HUES64 (cell line): ENCODE data around the gene PRPF19.

Source experiments
- H3K27ac ChIP-seq: 2 replicates; pipeline ENCODE4 v1.7.0; 2013; ENCODE audit warnings: low read depth, low read length, inconsistent platforms
- H3K27me3 ChIP-seq: 2 replicates; pipeline ENCODE4 v1.6.1; 2013; ENCODE audit warnings: mild to moderate bottlenecking, low read length; ENCODE audit not compliant: insufficient read depth
- H3K36me3 ChIP-seq: 2 replicates; pipeline ENCODE4 v1.6.1; 2013; ENCODE audit warnings: mild to moderate bottlenecking, low read length; ENCODE audit not compliant: insufficient read depth
- H3K4me1 ChIP-seq: 2 replicates; pipeline ENCODE4 v1.6.1; 2013; ENCODE audit warnings: mild to moderate bottlenecking, low read length, moderate library complexity; ENCODE audit not compliant: insufficient read depth
- H3K4me3 ChIP-seq: 2 replicates; pipeline ENCODE4 v1.5.1; 2013; ENCODE audit warnings: mild to moderate bottlenecking, low read length, moderate library complexity
- H3K9ac ChIP-seq: 2 replicates; pipeline ENCODE4 v1.6.1; 2013; ENCODE audit warnings: mild to moderate bottlenecking, low read depth, low read length
- H3K9me3 ChIP-seq: 2 replicates; pipeline ENCODE4 v1.6.1; 2013; ENCODE audit warnings: low read depth, low read length; ENCODE audit not compliant: insufficient read depth
- WGBS: fragments of 150-250, 120-280 bp; methylation state at CpG from one replicate; pipeline ENCODE4 v1.1.7; 2013; ENCODE audit warnings: missing lambda C conversion rate; 5-methylcytosine and 5-hydroxymethylcytosine counted together

PRPF19 gene

GRCh38 chr11:60928563-60929001, 22.2 kb upstream of the PRPF19 start:
- Histone ChIP-seq H3K36me3 (peaks cover 63% of the 10 kb centered on the region), H3K9me3 (no peaks in the 10 kb centered on the region), H3K27me3 (peaks cover 4% of the 10 kb centered on the region; the same call in 1 of the 2 replicates), H3K4me3 (no peak overlapping the region), H3K27ac (no peak overlapping the region), H3K4me1 (peaks cover 12% of the 10 kb centered on the region), H3K9ac (no peak overlapping the region)
- WGBS, result 95% methylated on average over 20 of the region's 20 CpGs

GRCh38 chr11:60927600-60927999, 21.2 kb upstream of the PRPF19 start:
- Histone ChIP-seq H3K27ac (no peak overlapping the region), H3K27me3 (peaks cover 4% of the 10 kb centered on the region; the same call in 1 of the 2 replicates), H3K4me1 (peaks cover 10% of the 10 kb centered on the region), H3K36me3 (peaks cover 61% of the 10 kb centered on the region), H3K4me3 (no peak overlapping the region), H3K9ac (no peak overlapping the region), H3K9me3 (no peaks in the 10 kb centered on the region)
- 92% methylated on average over 16 of the region's 16 CpGs for WGBS

- 92% methylated on average over 8 of the region's 8 CpGs for WGBS
- Histone ChIP-seq H3K9ac (no peak overlapping the region), H3K27ac (no peak overlapping the region), H3K36me3 (peaks cover 59% of the 10 kb centered on the region), H3K9me3 (no peaks in the 10 kb centered on the region), H3K4me1 (peaks cover 6% of the 10 kb centered on the region), H3K27me3 (peaks cover 4% of the 10 kb centered on the region; the same call in 1 of the 2 replicates), H3K4me3 (no peak overlapping the region)
Measured at GRCh38 chr11:60927061-60927592, 20.7 kb upstream of the PRPF19 start.

- 0 out of 2 replicates have a peak overlapping the region, but pooled peaks have one; percentile 86 for H3K4me3 ChIP-seq
Measured at GRCh38 chr11:60926500-60926899, 20.1 kb upstream of the PRPF19 start.

GRCh38 chr11:60925868-60926267, 19.5 kb upstream of the PRPF19 start:
- no peak overlapping the region for H3K9ac ChIP-seq
- no peak overlapping the region for H3K27ac ChIP-seq
- H3K36me3 ChIP-seq, result peaks cover 55% of the 10 kb centered on the region
- H3K4me3 ChIP-seq, result peak overlapping the region; percentile 86
- 63% methylated on average over 6 of the region's 6 CpGs for WGBS
- no peaks in the 10 kb centered on the region for H3K9me3 ChIP-seq
- peaks cover 6% of the 10 kb centered on the region for H3K4me1 ChIP-seq
- peaks cover 4% of the 10 kb centered on the region; the same call in 1 of the 2 replicates for H3K27me3 ChIP-seq

More at GRCh38 chr11:60926500-60926899, 20.1 kb upstream of the PRPF19 start:
- Histone ChIP-seq H3K9me3 (no peaks in the 10 kb centered on the region), H3K27me3 (peaks cover 4% of the 10 kb centered on the region; the same call in 1 of the 2 replicates), H3K9ac (no peak overlapping the region), H3K27ac (no peak overlapping the region), H3K36me3 (peaks cover 56% of the 10 kb centered on the region), H3K4me1 (peaks cover 6% of the 10 kb centered on the region)
- WGBS, result 91% methylated on average over 8 of the region's 8 CpGs

GRCh38 chr11:60924906-60925853, 18.8 kb upstream of the PRPF19 start:
- 1% methylated on average over 33 of the region's 35 CpGs for WGBS
- H3K4me3 ChIP-seq, result peak overlapping the region; percentile 86
- no peaks in the 10 kb centered on the region for H3K9me3 ChIP-seq
- H3K4me1 ChIP-seq, result peaks cover 6% of the 10 kb centered on the region
- peak overlapping the region; percentile 82 for H3K9ac ChIP-seq
- peaks cover 4% of the 10 kb centered on the region; the same call in 1 of the 2 replicates for H3K27me3 ChIP-seq
- H3K36me3 ChIP-seq, result peaks cover 55% of the 10 kb centered on the region
- no peak overlapping the region for H3K27ac ChIP-seq

- H3K9ac ChIP-seq, result peak within 1 kb of the TSS; percentile 82
Measured at GRCh38 chr11:60924110-60924905, 17.9 kb upstream of the PRPF19 start, which contains the start of gene TMEM132A. Gene TMEM132A, plus strand, starts transcription at chr11:60924460. Its CDS starts 174 bp downstream, at chr11:60924634.

GRCh38 chr11:60923800-60924109, 17.4 kb upstream of the PRPF19 start:
- Histone ChIP-seq H3K36me3 (peaks cover 50% of the 10 kb centered on the region), H3K4me3 (peak overlapping the region; percentile 86), H3K27ac (no peak overlapping the region), H3K9me3 (no peaks in the 10 kb centered on the region), H3K4me1 (peaks cover 6% of the 10 kb centered on the region), H3K9ac (no peak overlapping the region), H3K27me3 (peaks cover 4% of the 10 kb centered on the region; the same call in 1 of the 2 replicates)
- 58% methylated on average over 6 of the region's 6 CpGs for WGBS

More at GRCh38 chr11:60924110-60924905, 17.9 kb upstream of the PRPF19 start, which contains the start of gene TMEM132A:
- peaks cover 55% of the 10 kb centered on the region for H3K36me3 ChIP-seq
- H3K27ac ChIP-seq, result no peak within 1 kb of the TSS
- peak within 1 kb of the TSS; percentile 86 for H3K4me3 ChIP-seq
- peaks cover 6% of the 10 kb centered on the region for H3K4me1 ChIP-seq
- 1% methylated on average over 69 of the region's 69 CpGs for WGBS
- H3K9me3 ChIP-seq, result no peaks in the 10 kb centered on the region
- peaks cover 4% of the 10 kb centered on the region; the same call in 1 of the 2 replicates for H3K27me3 ChIP-seq

- Histone ChIP-seq H3K27ac (no peak overlapping the region), H3K4me1 (peaks cover 6% of the 10 kb centered on the region), H3K4me3 (no peak overlapping the region), H3K27me3 (peaks cover 4% of the 10 kb centered on the region; the same call in 1 of the 2 replicates), H3K9me3 (no peaks in the 10 kb centered on the region), H3K36me3 (peaks cover 45% of the 10 kb centered on the region), H3K9ac (no peak overlapping the region)
- 86% methylated on average over 4 of the region's 5 CpGs for WGBS
Measured at GRCh38 chr11:60923326-60923725, 16.9 kb upstream of the PRPF19 start.

GRCh38 chr11:60922906-60923305, 16.5 kb upstream of the PRPF19 start:
- WGBS, result 92% methylated on average over 6 of the region's 6 CpGs
- H3K36me3 ChIP-seq, result peaks cover 41% of the 10 kb centered on the region
- peaks cover 6% of the 10 kb centered on the region for H3K4me1 ChIP-seq
- no peak overlapping the region for H3K4me3 ChIP-seq
- no peak overlapping the region for H3K9ac ChIP-seq
- no peak overlapping the region for H3K27ac ChIP-seq
- H3K27me3 ChIP-seq, result peaks cover 4% of the 10 kb centered on the region; the same call in 1 of the 2 replicates
- no peaks in the 10 kb centered on the region for H3K9me3 ChIP-seq
